H9 (cell line): Measurements from ENCODE around the gene TEAD1. TPM values are rescaled to one million over a fixed set of nuclear protein-coding genes. Genes with fewer than 3 reads are reported as not detected.

ENCODE experiments used
- DNase-seq: peaks from one replicate; pipeline ENCODE4 v3.0.0-alpha.2; 2017
- H2AFZ ChIP-seq: one replicate; pipeline ENCODE4 v1.6.1; 2013; ENCODE audit warnings: mild to moderate bottlenecking, low read length, control low read depth, moderate library complexity
- H2AK5ac ChIP-seq: 2 replicates; pipeline ENCODE4 v1.6.1; 2013; ENCODE audit warnings: low read length, control low read depth, mixed read lengths; ENCODE audit not compliant: insufficient read length
- H2BK120ac ChIP-seq: one replicate; pipeline ENCODE4 v1.6.1; 2013; ENCODE audit warnings: low read depth, mild to moderate bottlenecking, low read length, control low read depth, inconsistent platforms; ENCODE audit not compliant: poor library complexity, severe bottlenecking
- H2BK12ac ChIP-seq: 2 replicates; pipeline ENCODE4 v1.6.1; 2013; ENCODE audit warnings: low read length, control low read depth, mixed read lengths, low read depth; ENCODE audit not compliant: insufficient read length
- H2BK15ac ChIP-seq: 2 replicates; pipeline ENCODE4 v1.6.1; 2013; ENCODE audit warnings: low read depth, low read length, control low read depth
- H2BK20ac ChIP-seq: one replicate; pipeline ENCODE4 v1.6.1; 2013; ENCODE audit warnings: low read depth, mild to moderate bottlenecking, low read length, control low read depth, inconsistent platforms; ENCODE audit not compliant: poor library complexity, severe bottlenecking
- H2BK5ac ChIP-seq: 2 replicates; pipeline ENCODE4 v1.6.1; 2013; ENCODE audit warnings: low read length, control low read depth, mixed read lengths; ENCODE audit not compliant: insufficient read length
- H3K14ac ChIP-seq: 2 replicates; pipeline ENCODE4 v1.6.1; 2013; ENCODE audit warnings: low read length, control low read depth; ENCODE audit not compliant: insufficient read depth
- H3K18ac ChIP-seq: 2 replicates; pipeline ENCODE4 v1.6.1; 2013; ENCODE audit warnings: low read depth, mild to moderate bottlenecking, mixed read lengths, low read length, control low read depth; ENCODE audit not compliant: insufficient read length
- H3K23ac ChIP-seq: 2 replicates; pipeline ENCODE4 v1.6.1; 2013; ENCODE audit warnings: low read length, control low read depth, mixed read lengths, low read depth; ENCODE audit not compliant: insufficient read length
- H3K23me2 ChIP-seq: 2 replicates; pipeline ENCODE4 v1.6.1; 2013; ENCODE audit warnings: low read depth, mild to moderate bottlenecking, mixed read lengths, low read length, control low read depth; ENCODE audit not compliant: insufficient read length, poor library complexity, severe bottlenecking
- H3K27ac ChIP-seq: 2 replicates; pipeline ENCODE4 v1.5.1; 2013; ENCODE audit warnings: low read length, control low read depth, mixed read lengths, low read depth; ENCODE audit not compliant: insufficient read length
- H3K27me3 ChIP-seq: 2 replicates; pipeline ENCODE4 v1.6.1; 2013; ENCODE audit warnings: low read length, control low read depth, inconsistent platforms; ENCODE audit not compliant: insufficient read depth
- H3K4ac ChIP-seq: 2 replicates; pipeline ENCODE4 v1.6.1; 2013; ENCODE audit warnings: low read depth, mild to moderate bottlenecking, control low read depth, inconsistent platforms, low read length, moderate library complexity
- H3K4me1 ChIP-seq: 2 replicates; pipeline ENCODE4 v1.6.1; 2013; ENCODE audit warnings: low read length, control low read depth, inconsistent platforms; ENCODE audit not compliant: insufficient read depth
- H3K4me2 ChIP-seq: 2 replicates; pipeline ENCODE4 v1.6.1; 2013; ENCODE audit warnings: low read length, control low read depth, mixed read lengths; ENCODE audit not compliant: insufficient read length, insufficient read depth
- H3K56ac ChIP-seq: 2 replicates; pipeline ENCODE4 v1.6.1; 2013; ENCODE audit warnings: low read depth, mild to moderate bottlenecking, mixed read lengths, low read length, control low read depth; ENCODE audit not compliant: insufficient read length
- H3K79me1 ChIP-seq: 2 replicates; pipeline ENCODE4 v1.6.1; 2013; ENCODE audit warnings: low read depth, mild to moderate bottlenecking, moderate library complexity, low read length, control low read depth, inconsistent platforms; ENCODE audit not compliant: insufficient read depth, poor library complexity, severe bottlenecking
- H3K79me2 ChIP-seq: 2 replicates; pipeline ENCODE4 v1.6.1; 2013; ENCODE audit warnings: low read length, control low read depth, inconsistent platforms; ENCODE audit not compliant: insufficient read depth
- H3K9ac ChIP-seq: 2 replicates; pipeline ENCODE4 v1.6.1; 2013; ENCODE audit warnings: low read length, control low read depth, mixed read lengths; ENCODE audit not compliant: insufficient read length; ENCODE audit errors: extremely low read depth
- H3K9me3 ChIP-seq: one replicate; pipeline ENCODE4 v1.6.1; 2013; ENCODE audit warnings: low read depth, low read length, inconsistent platforms; ENCODE audit not compliant: control insufficient read depth
- H3T11ph ChIP-seq: one replicate; pipeline ENCODE4 v1.6.1; 2013; ENCODE audit warnings: mild to moderate bottlenecking, low read length, control low read depth, inconsistent platforms
- H4K20me1 ChIP-seq: one replicate; pipeline ENCODE4 v1.6.1; 2013; ENCODE audit not compliant: control insufficient read depth, insufficient read length, insufficient read depth
- H4K5ac ChIP-seq: 2 replicates; pipeline ENCODE4 v1.6.1; 2013; ENCODE audit warnings: low read depth, mild to moderate bottlenecking, mixed read lengths, low read length, control low read depth; ENCODE audit not compliant: insufficient read length
- H4K8ac ChIP-seq: replicated peaks from 2 replicates; pipeline ENCODE4 v1.6.1; 2013; ENCODE audit warnings: low read length, control low read depth, mixed read lengths, low read depth; ENCODE audit not compliant: insufficient read length
- H4K91ac ChIP-seq: 2 replicates; pipeline ENCODE4 v1.6.1; 2013; ENCODE audit warnings: low read depth, mild to moderate bottlenecking, moderate library complexity, mixed read lengths, low read length, control low read depth; ENCODE audit not compliant: insufficient read length
- H3K27ac Mint-ChIP-seq, 3 experiments: 2 replicates in 2 of 3; 3 replicates in 1 of 3; pipeline ENCODE4 v1.8.0; 2020 to 2021; ENCODE audit warnings: mixed read lengths in 3 of 3, mild to moderate bottlenecking in 1 of 3, moderate library complexity in 1 of 3
- H3K27me3 Mint-ChIP-seq: 2 replicates; pipeline ENCODE4 v1.8.0; 2021; ENCODE audit warnings: low read depth, mild to moderate bottlenecking, moderate library complexity, mixed read lengths
- H3K36me3 Mint-ChIP-seq, 3 experiments: 2 replicates in 2 of 3; 3 replicates in 1 of 3; pipeline ENCODE4 v1.8.0; 2020 to 2021; ENCODE audit warnings: low read depth in 3 of 3, mixed read lengths in 3 of 3; ENCODE audit not compliant: insufficient read depth in 1 of 3
- H3K4me1 Mint-ChIP-seq, 2 experiments: 2 replicates each; pipeline ENCODE4 v1.8.0; 2020; ENCODE audit warnings: mixed read lengths in 2 of 2
- H3K4me3 Mint-ChIP-seq, 2 experiments: 2 replicates in 1 of 2; 3 replicates in 1 of 2; pipeline ENCODE4 v1.8.0; 2020 to 2021; ENCODE audit warnings: mild to moderate bottlenecking in 2 of 2, mixed read lengths in 2 of 2, moderate library complexity in 1 of 2
- H3K9me3 Mint-ChIP-seq, 2 experiments: 2 replicates in 1 of 2; 3 replicates in 1 of 2; pipeline ENCODE4 v1.8.0; 2020; ENCODE audit warnings: mild to moderate bottlenecking in 2 of 2, mixed read lengths in 2 of 2, moderate library complexity in 1 of 2
- CTCF ChIP-seq: fragments of 200-600 bp; sonication (generic); conservative IDR thresholded peaks from 3 replicates; pipeline ENCODE4 v1.8.0; 2021; ENCODE audit warnings: antibody characterized with exemption, mild to moderate bottlenecking
- WGBS: extraction: QIAGEN DNeasy Blood & Tissue Kit; methylation state at CpG from one replicate; pipeline ENCODE4 v1.1.7; 2013; ENCODE audit warnings: missing lambda C conversion rate, low lambda C conversion rate, mixed read lengths; ENCODE audit not compliant: insufficient read length; ENCODE audit errors: extremely low coverage; 5-methylcytosine and 5-hydroxymethylcytosine counted together
- total RNA-seq: library from RNA; stranded (reverse); gene quantifications from 2 replicates; pipeline ENCODE4 v1.2.1, GENCODE V29; 2021

The TEAD1 gene
- total RNA-seq, 1 experiment from 2014 or later, result 75.1 TPM

GRCh38 chr11:12752868-12753524, 78.8 kb downstream of the TEAD1 start:
- Mint-ChIP-seq H3K27me3 (no peaks in the 10 kb centered on the region), H3K4me3 (no peak overlapping the region), H3K27ac (peak overlapping the region in 1 of 3 experiments; percentile 77; a peak in 3 of 7 replicates), H3K36me3 (no peaks in the 10 kb centered on the region), H3K4me1 (peaks cover 77 to 78% of the 10 kb centered on the region in 2 experiments), H3K9me3 (no peaks in the 10 kb centered on the region)
- Histone ChIP-seq H2AK5ac (no peak overlapping the region), H3K18ac (no peak overlapping the region), H2BK120ac (no peak overlapping the region), H3K79me1 (no peaks in the 10 kb centered on the region), H2BK15ac (no peak overlapping the region), H3K9me3 (no peaks in the 10 kb centered on the region), H4K5ac (no peak overlapping the region), H2BK12ac (no peak overlapping the region), H4K20me1 (no peaks in the 10 kb centered on the region), H3K27ac (no peak overlapping the region), H3K4ac (no peak overlapping the region), H3K14ac (no peak overlapping the region), H4K8ac (no peak overlapping the region), H2AFZ (no peak overlapping the region), H3K23ac (no peak overlapping the region), H3K9ac (no peak overlapping the region), H3K56ac (no peak overlapping the region), H3K27me3 (no peaks in the 10 kb centered on the region), H3K79me2 (peaks cover 23% of the 10 kb centered on the region; the same call in 1 of the 2 replicates), H2BK20ac (no peak overlapping the region), H2BK5ac (no peak overlapping the region), H4K91ac (no peak overlapping the region), H3K4me1 (peaks cover 9% of the 10 kb centered on the region; the same call in 1 of the 2 replicates), H3K23me2 (no peaks in the 10 kb centered on the region), H3T11ph (no peak overlapping the region), H3K4me2 (no peak overlapping the region)
- no CpG with 5 or more reads among the region's 8 CpGs for WGBS
- no peak for DNase-seq
- TF ChIP-seq CTCF, result no peak; the same call in 2 of the 3 replicates
